H1 (cell line): ENCODE data around the gene ATG7. TPM values are rescaled to one million over a fixed set of nuclear protein-coding genes. Genes with fewer than 3 reads are reported as not detected.
A peak's percentile ranks its signal among the peaks of the same experiment; 100 is the strongest.

Experiments
- CTCF ChIA-PET: fragments of 300-600 bp; sonication (Branson Sonifier 250); formaldehyde crosslinking; loops from one replicate; lab custom pipeline; 2021; ENCODE audit not compliant: partially characterized antibody; lab: Charles Lee
- POLR2A ChIA-PET: fragments of 300-600 bp; sonication (Branson Sonifier 250); formaldehyde crosslinking; loops from one replicate; lab custom pipeline; 2021; ENCODE audit warnings: inconsistent platforms; ENCODE audit not compliant: partially characterized antibody; lab: Charles Lee
- DNase-seq, 2 experiments: peaks; one replicate each; pipeline versions ENCODE4 v3.0.0 to v3.0.0-alpha.2; 2010 to 2022; ENCODE audit warnings: low spot score in 2 of 2, low read depth in 1 of 2, mixed read lengths in 1 of 2
- FAIRE-seq: peaks from 2 replicates; lab custom pipeline; 2011; peaks lifted over from hg19 to GRCh38; lab: Jason Lieb, UNC
- H2AFZ ChIP-seq: 2 replicates; pipeline ENCODE4 v1.8.1; 2012; ENCODE audit warnings: low read length, inconsistent platforms
- H2AK5ac ChIP-seq: 2 replicates; pipeline ENCODE4 v1.6.1; 2013; ENCODE audit warnings: low read depth, low read length
- H2BK120ac ChIP-seq: replicated peaks from 2 replicates; pipeline ENCODE3; 2013; ENCODE audit warnings: low read depth, low read length, inconsistent platforms
- H2BK12ac ChIP-seq: 2 replicates; pipeline ENCODE4 v1.6.1; 2013; ENCODE audit warnings: low read depth, low read length
- H2BK15ac ChIP-seq: 2 replicates; pipeline ENCODE4 v1.6.1; 2013; ENCODE audit warnings: low read length
- H2BK20ac ChIP-seq: 2 replicates; pipeline ENCODE4 v1.6.1; 2013; ENCODE audit warnings: low read length
- H2BK5ac ChIP-seq: 2 replicates; pipeline ENCODE4 v1.6.1; 2013; ENCODE audit warnings: low read depth, low read length
- H3K14ac ChIP-seq: 2 replicates; pipeline ENCODE4 v1.6.1; 2013; ENCODE audit warnings: inconsistent platforms; ENCODE audit not compliant: insufficient read length
- H3K18ac ChIP-seq: 2 replicates; pipeline ENCODE4 v1.6.1; 2013; ENCODE audit warnings: low read length; ENCODE audit errors: extremely low read depth
- H3K23ac ChIP-seq: 2 replicates; pipeline ENCODE4 v1.6.1; 2013; ENCODE audit warnings: inconsistent platforms; ENCODE audit not compliant: insufficient read length
- H3K23me2 ChIP-seq: 2 replicates; pipeline ENCODE4 v1.6.1; 2013; ENCODE audit warnings: low read depth, low read length
- H3K27ac ChIP-seq: 2 replicates; pipeline ENCODE4 v1.6.1; 2011; ENCODE audit warnings: low read depth, low read length, inconsistent platforms
- H3K27me3 ChIP-seq, 4 experiments: replicated peaks in 1 of 4; 1 replicate in 1 of 4; 2 replicates in 3 of 4; pipeline versions ENCODE4 v1.6.1 to v1.8.1; 2011 to 2013; ENCODE audit warnings: low read length in 3 of 4, mild to moderate bottlenecking in 3 of 4, inconsistent platforms in 2 of 4, mixed read lengths in 2 of 4, moderate library complexity in 1 of 4; ENCODE audit not compliant: control insufficient read depth in 3 of 4, insufficient read depth in 3 of 4; ENCODE audit errors: extremely low read depth in 1 of 4
- H3K36me3 ChIP-seq, 4 experiments: 2 replicates each; pipeline versions ENCODE4 v1.6.1 to v1.8.1; 2011 to 2013; ENCODE audit warnings: mild to moderate bottlenecking in 4 of 4, low read length in 3 of 4, moderate library complexity in 2 of 4, control low read depth in 1 of 4, inconsistent platforms in 1 of 4; ENCODE audit not compliant: insufficient read depth in 4 of 4, control insufficient read depth in 2 of 4
- H3K4ac ChIP-seq: replicated peaks from 2 replicates; pipeline ENCODE3; 2013; ENCODE audit warnings: low read length, low read depth, mixed read lengths, inconsistent platforms; ENCODE audit not compliant: insufficient read length
- H3K4me1 ChIP-seq, 4 experiments: replicated peaks in 1 of 4; 1 replicate in 1 of 4; 2 replicates in 3 of 4; pipeline versions ENCODE4 v1.6.1 to v1.8.1; 2011 to 2013; ENCODE audit warnings: low read length in 3 of 4, inconsistent platforms in 2 of 4, mixed read lengths in 1 of 4; ENCODE audit not compliant: insufficient read depth in 4 of 4, control insufficient read depth in 3 of 4
- H3K4me2 ChIP-seq, 2 experiments: 2 replicates each; pipeline versions ENCODE4 v1.6.1 to v1.8.1; 2011 to 2013; ENCODE audit warnings: low read depth in 2 of 2, low read length in 2 of 2, control low read depth in 1 of 2, inconsistent platforms in 1 of 2, mild to moderate bottlenecking in 1 of 2; ENCODE audit not compliant: insufficient read depth in 1 of 2
- H3K4me3 ChIP-seq, 4 experiments: fragments of 200-600, 300-600 bp in 1 of 4; sonication (generic), shearing (Covaris generic), sonication (Bioruptor Twin) in 1 of 4; 2 replicates each; pipeline versions ENCODE4 v1.5.1 to v1.8.1; 2011 to 2016; ENCODE audit warnings: low read length in 4 of 4, low read depth in 3 of 4, control low read depth in 2 of 4, inconsistent platforms in 2 of 4, mild to moderate bottlenecking in 2 of 4, mixed read lengths in 1 of 4, moderate library complexity in 1 of 4; ENCODE audit not compliant: insufficient read depth in 2 of 4; ENCODE audit errors: extremely low read depth in 1 of 4
- H3K56ac ChIP-seq: replicated peaks from 2 replicates; pipeline ENCODE3; 2013; ENCODE audit warnings: low read depth, mild to moderate bottlenecking, mixed read lengths, low read length, inconsistent platforms; ENCODE audit not compliant: insufficient read length
- H3K79me1 ChIP-seq: 2 replicates; pipeline ENCODE4 v1.6.1; 2013; ENCODE audit warnings: low read depth, low read length, control low read depth
- H3K79me2 ChIP-seq, 2 experiments: 2 replicates each; pipeline versions ENCODE4 v1.6.1 to v1.8.1; 2012 to 2013; ENCODE audit warnings: low read length in 2 of 2, mild to moderate bottlenecking in 2 of 2, inconsistent platforms in 1 of 2; ENCODE audit not compliant: insufficient read depth in 2 of 2, control insufficient read depth in 1 of 2
- H3K9ac ChIP-seq, 4 experiments: replicated peaks in 1 of 4; 1 replicate in 1 of 4; 2 replicates in 3 of 4; pipeline versions ENCODE4 v1.6.1 to v1.8.1; 2011 to 2013; ENCODE audit warnings: low read depth in 3 of 4, low read length in 3 of 4, control low read depth in 2 of 4, mild to moderate bottlenecking in 2 of 4, moderate library complexity in 2 of 4, inconsistent platforms in 1 of 4; ENCODE audit errors: extremely low read depth in 1 of 4
- H3K9me3 ChIP-seq, 2 experiments: 2 replicates each; pipeline versions ENCODE4 v1.6.1 to v1.8.1; 2012 to 2013; ENCODE audit warnings: mild to moderate bottlenecking in 2 of 2, moderate library complexity in 2 of 2, control low read depth in 1 of 2, inconsistent platforms in 1 of 2, low read depth in 1 of 2, low read length in 1 of 2, mixed read lengths in 1 of 2; ENCODE audit not compliant: insufficient read depth in 2 of 2
- H4K20me1 ChIP-seq, 2 experiments: replicated peaks in 1 of 2; 2 replicates each; pipeline versions ENCODE3 to v1.8.1; 2011 to 2013; ENCODE audit warnings: inconsistent platforms in 2 of 2, low read length in 2 of 2, mild to moderate bottlenecking in 1 of 2; ENCODE audit not compliant: insufficient read depth in 2 of 2, control insufficient read depth in 1 of 2
- H4K5ac ChIP-seq: 2 replicates; pipeline ENCODE4 v1.6.1; 2013; ENCODE audit warnings: low read length, low read depth, mixed read lengths, inconsistent platforms; ENCODE audit not compliant: insufficient read length
- H4K8ac ChIP-seq: 2 replicates; pipeline ENCODE4 v1.8.0; 2013; ENCODE audit warnings: mild to moderate bottlenecking, moderate library complexity, low read length, inconsistent platforms; ENCODE audit not compliant: insufficient read depth; ENCODE audit errors: extremely low read depth
- H4K91ac ChIP-seq: replicated peaks from 2 replicates; pipeline ENCODE3; 2013; ENCODE audit warnings: low read length, mixed read lengths, inconsistent platforms; ENCODE audit not compliant: insufficient read length
- CBX5 ChIP-seq: fragments of 300-800, 300-1000 bp; sonication (generic); IDR thresholded peaks from 2 replicates; pipeline ENCODE4 v1.7.1; 2016; ENCODE audit warnings: antibody characterized with exemption, low read length, low read depth
- EP300 ChIP-seq, 2 experiments: IDR thresholded peaks; 1 replicate in 1 of 2; 2 replicates in 1 of 2; pipeline ENCODE4 v1.6.1; 2011 to 2012; ENCODE audit warnings: low read depth in 2 of 2, low read length in 2 of 2, mild to moderate bottlenecking in 2 of 2, borderline replicate concordance in 1 of 2, inconsistent platforms in 1 of 2, moderate library complexity in 1 of 2
- SP2 ChIP-seq: IDR thresholded peaks from 2 replicates; pipeline ENCODE4 v1.6.1; 2012; ENCODE audit warnings: mild to moderate bottlenecking, low read length, inconsistent platforms
- TAF7 ChIP-seq: optimal IDR thresholded peaks from 2 replicates; pipeline ENCODE3; 2011; ENCODE audit warnings: low read depth, mild to moderate bottlenecking, inconsistent platforms, low read length, moderate library complexity, borderline replicate concordance
- WGBS, 2 experiments: shearing (Covaris generic) in 1 of 2; methylation state at CpG; one replicate each; pipeline versions ENCODE4 v1.1.6 to v1.1.7; 2013 to 2015; ENCODE audit warnings: low lambda C conversion rate in 2 of 2, mixed read lengths in 2 of 2, inconsistent platforms in 1 of 2, low coverage in 1 of 2, missing lambda C conversion rate in 1 of 2; ENCODE audit not compliant: insufficient replicate concordance in 2 of 2, insufficient coverage in 1 of 2, insufficient read length in 1 of 2; ENCODE audit errors: extremely low coverage in 1 of 2, missing lambda C conversion rate in 1 of 2; 5-methylcytosine and 5-hydroxymethylcytosine counted together
- polyA plus RNA-seq, 7 experiments: library from polyadenylated mRNA; depleted of rRNA in 3 of 7; stranded (reverse) in 5 of 7; unstranded in 2 of 7; fragments of >200 nt in 5 of 7; fragments of 200-250 nt in 2 of 7; gene quantifications; 1 replicate in 5 of 7; 2 replicates in 1 of 7; 4 replicates in 1 of 7; pipeline versions ENCODE4 v1.2.1 to v1.2.3, GENCODE V29; 2011 to 2013; ENCODE audit warnings: missing spikeins in 2 of 7, mixed read lengths in 2 of 7
- total RNA-seq: library from RNA; stranded (reverse); fragmentation: NEBNext Ultra II Directional; extraction: Animal tissue kit (Norgen Biotek cat#: 25700); gene quantifications from 2 replicates; pipeline ENCODE4 v1.2.1, GENCODE V29; 2021

ATG7 gene
- total and polyA plus RNA-seq, 2 of the 8 experiments (the other 6 are each of a cell fraction or from before 2014, with no cell fraction given) = 15.0 to 19.1 TPM

- WGBS, 2 experiments = 79% methylated on average over 8 of the region's 8 CpGs; no CpG with 5 or more reads in 1 of the 2 experiments
- FAIRE-seq = no peak
- Histone ChIP-seq H3K79me1 (no peaks in the 10 kb centered on the region), H3K27me3 (no peaks in the 10 kb centered on the region), H3K4ac (no peak overlapping the region), H2BK15ac (no peak overlapping the region), H4K8ac (no peak overlapping the region), H3K4me2 (no peak overlapping the region), H3K9me3 (no peaks in the 10 kb centered on the region), H3K27ac (no peak overlapping the region), H3K23me2 (no peaks in the 10 kb centered on the region), H3K4me1 (peaks cover 2 to 12% (median 9%) of the 10 kb centered on the region in 4 experiments; a peak in 5 of 7 replicates), H4K5ac (no peak overlapping the region), H4K91ac (no peak overlapping the region), H3K18ac (peak overlapping the region; percentile 48), H3K79me2 (no peaks in the 10 kb centered on the region), H4K20me1 (no peaks in the 10 kb centered on the region), H3K14ac (no peak overlapping the region), H3K9ac (no peak overlapping the region), H3K56ac (no peak overlapping the region), H2BK12ac (peak overlapping the region; percentile 28; the same call in 1 of the 2 replicates), H3K23ac (no peak overlapping the region), H3K4me3 (no peak overlapping the region), H2BK120ac (no peak overlapping the region), H2BK20ac (0 out of 2 replicates have a peak overlapping the region, but pooled peaks have one; percentile 61), H3K36me3 (no peaks in the 10 kb centered on the region), H2AK5ac (no peak overlapping the region; the same call in 1 of the 2 replicates), H2BK5ac (no peak overlapping the region), H2AFZ (no peak overlapping the region)
- POLR2A ChIA-PET = interaction anchor here (1.3 kb wide), 1 partner anchor 134 kb away, joined by 3 read pairs; no protein-coding TSS in a partner anchor
- no peak for DNase-seq
- CTCF ChIA-PET = interaction anchor here (0.9 to 1.2 kb wide), 4 partner anchors 11 to 170 kb away, joined by 3 to 4 read pairs (median 3); no protein-coding TSS in a partner anchor
- TF ChIP-seq CBX5 = no peak
- TF ChIP-seq SP2 = no peak
- TF ChIP-seq TAF7 = no peak
- TF ChIP-seq EP300 (IDR thresholded peaks at IDR 0.05; ENCODE audit: borderline replicate concordance in 1 of 2, low read depth in 2 of 2, low read length in 2 of 2) = no peak
Observed at GRCh38 chr3:11482021-11482420, 209.8 kb downstream of the ATG7 start.
